ENCODE results near the gene LRP1B.
A peak's percentile ranks its signal among the peaks of the same experiment; 100 is the strongest.

The LRP1B gene

GRCh38 chr2:141313972-141314371, 816.8 kb downstream of the LRP1B start:
- DNase-seq (ENCODE audit: low read depth), result no peak
- no peak overlapping the region for H3K4me3 ChIP-seq (ENCODE audit: low read depth, low read length)
- no peak for TF ChIP-seq CTCF (IDR thresholded peaks at IDR 0.05; ENCODE audit: insufficient read depth, low read depth, low read length, missing control alignments)

- H3K4me3 ChIP-seq (ENCODE audit: low read depth, low read length), result no peak overlapping the region
- peak; percentile 4 for DNase-seq (ENCODE audit: low read depth)
- TF ChIP-seq CTCF (IDR thresholded peaks at IDR 0.05; ENCODE audit: insufficient read depth, low read depth, low read length, missing control alignments), result no peak
Measured at GRCh38 chr2:141311430-141311829, 819.4 kb downstream of the LRP1B start.

GRCh38 chr2:141306368-141306767, 824.4 kb downstream of the LRP1B start:
- no peak overlapping the region for H3K4me3 ChIP-seq (ENCODE audit: low read depth, low read length)
- no peak for DNase-seq (ENCODE audit: low read depth)
- TF ChIP-seq CTCF (IDR thresholded peaks at IDR 0.05; ENCODE audit: insufficient read depth, low read depth, low read length, missing control alignments), result no peak

GRCh38 chr2:141301551-141301950, 829.3 kb downstream of the LRP1B start:
- TF ChIP-seq CTCF (IDR thresholded peaks at IDR 0.05; ENCODE audit: insufficient read depth, low read depth, low read length, missing control alignments), result no peak
- no peak overlapping the region for H3K4me3 ChIP-seq (ENCODE audit: low read depth, low read length)
- no peak for DNase-seq (ENCODE audit: low read depth)

GRCh38 chr2:141280037-141280436, 850.8 kb downstream of the LRP1B start:
- TF ChIP-seq CTCF (IDR thresholded peaks at IDR 0.05; ENCODE audit: insufficient read depth, low read depth, low read length, missing control alignments), result no peak
- DNase-seq (ENCODE audit: low read depth), result no peak
- H3K4me3 ChIP-seq (ENCODE audit: low read depth, low read length), result no peak overlapping the region

- TF ChIP-seq CTCF (IDR thresholded peaks at IDR 0.05; ENCODE audit: insufficient read depth, low read depth, low read length, missing control alignments), result no peak
- DNase-seq (ENCODE audit: low read depth), result no peak
- no peak overlapping the region for H3K4me3 ChIP-seq (ENCODE audit: low read depth, low read length)
Measured at GRCh38 chr2:141271346-141271745, 859.5 kb downstream of the LRP1B start.

GRCh38 chr2:141264848-141265247, 866.0 kb downstream of the LRP1B start:
- H3K4me3 ChIP-seq (ENCODE audit: low read depth, low read length), result no peak overlapping the region
- TF ChIP-seq CTCF (IDR thresholded peaks at IDR 0.05; ENCODE audit: insufficient read depth, low read depth, low read length, missing control alignments), result no peak
- DNase-seq (ENCODE audit: low read depth), result no peak
